ENCODE data around the gene SERTAD4.

GRCh38 chr1:210260096-210260495 is 27.5 kb downstream of the SERTAD4 start:
- no peak for TF ChIP-seq BRCA1 (IDR thresholded peaks at IDR 0.05; ENCODE audit: low read depth, low read length)
- no peak for TF ChIP-seq POLR2AphosphoS5 (IDR thresholded peaks at IDR 0.05; ENCODE audit: low read depth, low read length)
- TF ChIP-seq CTCF (IDR thresholded peaks at IDR 0.05; ENCODE audit: control extremely low read depth in 1 of 3, insufficient read depth in 1 of 3, low read depth in 1 of 3, low read length in 3 of 3) = no peak
- no peak for TF ChIP-seq CEBPB (IDR thresholded peaks at IDR 0.05; ENCODE audit: low read depth, low read length)
- no peak for TF ChIP-seq RBBP5 (IDR thresholded peaks at IDR 0.05; ENCODE audit: borderline replicate concordance, low read depth, low read length)
- TF ChIP-seq POLR2A (IDR thresholded peaks at IDR 0.05; ENCODE audit: control extremely low read depth in 1 of 2, low read depth in 2 of 2, low read length in 2 of 2) = no peak
- TF ChIP-seq GTF2F1 (IDR thresholded peaks at IDR 0.05; ENCODE audit: borderline replicate concordance, low read depth, low read length) = no peak

All from H1 (cell line).